ENCODE data around the gene HSD17B3. TPM values are rescaled to one million over a fixed set of nuclear protein-coding genes. Genes with fewer than 3 reads are reported as not detected.

HSD17B3 gene
- total RNA-seq, 1 experiment from 2014 or later = not detected

DNA sequence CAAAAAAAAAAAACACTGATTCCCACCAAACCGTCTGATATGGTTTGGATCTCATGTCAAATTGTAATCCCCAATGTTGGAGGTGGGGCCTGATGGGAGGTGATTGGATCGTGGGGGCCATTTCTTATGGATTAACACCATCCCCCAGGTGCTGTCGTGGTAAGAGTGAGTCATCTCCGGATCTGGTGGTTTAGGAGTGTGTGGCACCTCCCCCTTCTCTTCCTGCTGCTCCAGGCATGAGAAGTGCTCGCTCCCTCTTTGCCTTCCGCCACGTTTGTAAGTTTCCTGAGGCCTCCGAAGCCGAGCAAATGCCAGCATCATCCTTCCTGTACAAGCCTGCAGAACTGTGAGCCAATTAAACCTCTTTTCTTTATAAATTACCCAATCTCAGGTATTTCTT lies 45.2 kb downstream of the HSD17B3 start:
- Histone ChIP-seq H3K4me1 (ENCODE audit: low read length) (peaks cover 8% of the 10 kb centered on the region), H3K4me3 (ENCODE audit: low read length) (no peak overlapping the region), H4K20me1 (ENCODE audit: insufficient read depth, low read depth, low read length) (no peaks in the 10 kb centered on the region), H3K9me3 (ENCODE audit: low read length) (no peaks in the 10 kb centered on the region), H2AFZ (ENCODE audit: low read length) (no peak overlapping the region), H3K36me3 (ENCODE audit: insufficient read depth, low read length) (no peaks in the 10 kb centered on the region), H3K27ac (ENCODE audit: low read length) (no peak overlapping the region), H3K79me2 (ENCODE audit: low read length) (no peaks in the 10 kb centered on the region), H3K4me2 (ENCODE audit: low read depth, low read length, poor library complexity, severe bottlenecking) (no peak overlapping the region), H3K9ac (ENCODE audit: low read length) (no peak overlapping the region), H3K27me3 (ENCODE audit: low read length) (no peaks in the 10 kb centered on the region), H3K9me2 (replicated peaks; ENCODE audit: insufficient read depth, low read length) (no peaks in the 10 kb centered on the region)
- DNase-seq = no peak

DNA sequence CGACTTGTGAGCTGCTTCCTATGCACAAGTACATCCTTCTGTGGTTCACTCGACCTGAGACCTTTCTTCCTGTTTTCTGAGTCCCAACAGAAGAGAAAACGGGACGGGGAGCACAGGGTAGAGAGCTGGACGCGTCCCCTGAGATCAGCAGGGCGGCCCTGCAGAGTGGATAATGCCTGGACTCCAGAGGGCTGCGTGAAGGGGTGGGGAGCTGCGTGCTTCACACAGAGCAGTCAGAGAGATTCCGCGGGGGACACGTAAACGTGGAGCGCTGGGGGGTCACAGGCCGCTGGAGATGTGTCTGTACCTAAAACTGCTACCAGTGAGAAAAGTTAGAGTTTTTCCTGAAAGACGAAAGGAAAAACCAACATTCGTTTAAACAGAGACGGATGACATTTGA lies 46.3 kb downstream of the HSD17B3 start:
- H3K9me3 ChIP-seq (ENCODE audit: low read length) = no peaks in the 10 kb centered on the region
- no peak overlapping the region for H3K9ac ChIP-seq (ENCODE audit: low read length)
- no peaks in the 10 kb centered on the region for H4K20me1 ChIP-seq (ENCODE audit: insufficient read depth, low read depth, low read length)
- no peak for DNase-seq
- H3K79me2 ChIP-seq (ENCODE audit: low read length) = no peaks in the 10 kb centered on the region
- H3K27ac ChIP-seq (ENCODE audit: low read length) = no peak overlapping the region
- H3K4me2 ChIP-seq (ENCODE audit: low read depth, low read length, poor library complexity, severe bottlenecking) = no peak overlapping the region
- no peak overlapping the region for H3K4me3 ChIP-seq (ENCODE audit: low read length)
- H3K36me3 ChIP-seq (ENCODE audit: insufficient read depth, low read length) = no peaks in the 10 kb centered on the region
- H3K4me1 ChIP-seq (ENCODE audit: low read length) = peaks cover 8% of the 10 kb centered on the region
- no peak overlapping the region for H2AFZ ChIP-seq (ENCODE audit: low read length)
- H3K27me3 ChIP-seq (ENCODE audit: low read length) = no peaks in the 10 kb centered on the region
- H3K9me2 ChIP-seq (replicated peaks; ENCODE audit: insufficient read depth, low read length) = no peaks in the 10 kb centered on the region

GRCh38 chr9:96253059-96253696 lies 48.8 kb downstream of the HSD17B3 start:
- Histone ChIP-seq H3K9ac (ENCODE audit: low read length) (no peak overlapping the region), H3K27me3 (ENCODE audit: low read length) (no peaks in the 10 kb centered on the region), H3K4me2 (ENCODE audit: low read depth, low read length, poor library complexity, severe bottlenecking) (peak overlapping the region; percentile 30), H3K4me1 (ENCODE audit: low read length) (peaks cover 8% of the 10 kb centered on the region), H3K9me3 (ENCODE audit: low read length) (no peaks in the 10 kb centered on the region), H2AFZ (ENCODE audit: low read length) (no peak overlapping the region), H3K36me3 (ENCODE audit: insufficient read depth, low read length) (no peaks in the 10 kb centered on the region), H4K20me1 (ENCODE audit: insufficient read depth, low read depth, low read length) (no peaks in the 10 kb centered on the region), H3K4me3 (ENCODE audit: low read length) (no peak overlapping the region), H3K9me2 (replicated peaks; ENCODE audit: insufficient read depth, low read length) (no peaks in the 10 kb centered on the region), H3K79me2 (ENCODE audit: low read length) (no peaks in the 10 kb centered on the region), H3K27ac (ENCODE audit: low read length) (no peak overlapping the region)
- DNase-seq = peak; percentile 63

DNA sequence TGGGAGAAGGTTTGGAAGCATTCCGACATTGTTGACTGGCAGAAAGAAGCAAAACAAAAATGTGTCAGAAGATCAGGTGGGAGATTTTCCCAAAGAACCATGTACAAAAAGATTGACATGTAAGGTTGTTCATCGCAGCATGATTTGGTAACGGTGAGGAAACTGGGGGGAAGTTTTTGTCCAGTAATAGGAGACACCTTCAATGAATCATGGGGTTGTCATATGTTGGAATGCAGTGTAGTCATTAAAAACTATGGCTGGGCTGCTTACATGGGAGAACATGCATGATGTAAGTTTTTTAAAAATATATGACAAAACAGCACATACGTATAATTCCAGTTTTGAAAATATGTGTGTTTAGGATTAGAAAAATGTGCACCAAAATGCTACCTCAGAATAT lies 50.5 kb downstream of the HSD17B3 start:
- no peak for DNase-seq
- Histone ChIP-seq H3K27me3 (ENCODE audit: low read length) (no peaks in the 10 kb centered on the region), H3K27ac (ENCODE audit: low read length) (no peak overlapping the region), H3K4me1 (ENCODE audit: low read length) (peaks cover 8% of the 10 kb centered on the region), H3K9ac (ENCODE audit: low read length) (no peak overlapping the region), H4K20me1 (ENCODE audit: insufficient read depth, low read depth, low read length) (no peaks in the 10 kb centered on the region), H3K4me3 (ENCODE audit: low read length) (no peak overlapping the region), H3K4me2 (ENCODE audit: low read depth, low read length, poor library complexity, severe bottlenecking) (no peak overlapping the region), H3K9me3 (ENCODE audit: low read length) (no peaks in the 10 kb centered on the region), H2AFZ (ENCODE audit: low read length) (no peak overlapping the region), H3K36me3 (ENCODE audit: insufficient read depth, low read length) (no peaks in the 10 kb centered on the region), H3K79me2 (ENCODE audit: low read length) (no peaks in the 10 kb centered on the region), H3K9me2 (replicated peaks; ENCODE audit: insufficient read depth, low read length) (no peaks in the 10 kb centered on the region)

DNA sequence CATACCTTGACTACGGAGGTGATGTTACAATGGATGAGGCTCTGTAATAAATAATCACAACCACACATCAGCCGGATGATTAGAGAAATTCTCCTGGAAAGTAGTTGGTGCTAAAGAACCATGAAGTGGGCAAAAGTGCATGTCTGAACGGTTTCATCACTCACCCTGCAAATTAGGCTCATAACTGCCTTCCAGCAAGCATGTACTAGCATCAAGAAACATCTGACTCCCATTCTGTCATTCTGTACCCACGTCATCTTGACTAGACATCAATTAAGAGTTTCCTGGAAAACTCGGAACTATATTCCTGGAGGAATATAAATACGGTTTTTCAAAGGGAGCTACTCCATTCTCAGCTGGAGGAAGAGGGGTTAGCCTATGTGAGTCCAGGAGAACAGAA lies 52.2 kb downstream of the HSD17B3 start:
- DNase-seq = no peak
- Histone ChIP-seq H2AFZ (ENCODE audit: low read length) (no peak overlapping the region), H3K79me2 (ENCODE audit: low read length) (no peaks in the 10 kb centered on the region), H3K27me3 (ENCODE audit: low read length) (no peaks in the 10 kb centered on the region), H4K20me1 (ENCODE audit: insufficient read depth, low read depth, low read length) (no peaks in the 10 kb centered on the region), H3K9me2 (replicated peaks; ENCODE audit: insufficient read depth, low read length) (no peaks in the 10 kb centered on the region), H3K4me3 (ENCODE audit: low read length) (no peak overlapping the region), H3K27ac (ENCODE audit: low read length) (no peak overlapping the region), H3K36me3 (ENCODE audit: insufficient read depth, low read length) (no peaks in the 10 kb centered on the region), H3K4me2 (ENCODE audit: low read depth, low read length, poor library complexity, severe bottlenecking) (no peak overlapping the region), H3K9me3 (ENCODE audit: low read length) (no peaks in the 10 kb centered on the region), H3K4me1 (ENCODE audit: low read length) (peaks cover 8% of the 10 kb centered on the region), H3K9ac (ENCODE audit: low read length) (no peak overlapping the region)

DNA sequence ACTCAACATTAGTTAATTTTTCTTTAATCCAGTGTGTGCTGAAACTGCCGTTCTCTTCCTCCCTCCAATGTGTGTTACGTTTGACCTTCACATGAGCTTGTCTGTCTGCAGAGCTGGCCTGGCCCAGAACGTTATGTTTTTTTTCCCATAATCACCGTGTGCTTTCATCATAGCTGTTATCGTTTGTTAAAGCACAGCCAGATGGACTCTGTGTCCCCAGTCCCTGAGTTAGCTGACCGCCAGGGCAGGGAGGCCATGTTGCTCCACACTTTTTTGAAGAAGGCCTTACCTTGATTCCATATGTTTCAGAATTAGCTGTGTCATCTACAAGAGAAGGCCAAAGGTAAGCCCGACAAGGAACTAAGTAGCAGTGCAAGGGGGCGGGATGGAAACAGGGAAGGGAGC lies 55.7 kb downstream of the HSD17B3 start:
- Histone ChIP-seq H3K9ac (ENCODE audit: low read length) (no peak overlapping the region), H3K79me2 (ENCODE audit: low read length) (no peaks in the 10 kb centered on the region), H4K20me1 (ENCODE audit: insufficient read depth, low read depth, low read length) (no peaks in the 10 kb centered on the region), H2AFZ (ENCODE audit: low read length) (no peak overlapping the region), H3K27ac (ENCODE audit: low read length) (no peak overlapping the region), H3K9me2 (replicated peaks; ENCODE audit: insufficient read depth, low read length) (no peaks in the 10 kb centered on the region), H3K36me3 (ENCODE audit: insufficient read depth, low read length) (no peaks in the 10 kb centered on the region), H3K4me3 (ENCODE audit: low read length) (no peak overlapping the region), H3K4me1 (ENCODE audit: low read length) (peaks cover 8% of the 10 kb centered on the region), H3K27me3 (ENCODE audit: low read length) (no peaks in the 10 kb centered on the region), H3K9me3 (ENCODE audit: low read length) (no peaks in the 10 kb centered on the region), H3K4me2 (ENCODE audit: low read depth, low read length, poor library complexity, severe bottlenecking) (no peak overlapping the region)
- no peak for DNase-seq

GRCh38 chr9:96245399-96245798 lies 56.6 kb downstream of the HSD17B3 start:
- Histone ChIP-seq H3K4me2 (ENCODE audit: low read depth, low read length, poor library complexity, severe bottlenecking) (no peak overlapping the region), H3K79me2 (ENCODE audit: low read length) (no peaks in the 10 kb centered on the region), H3K4me3 (ENCODE audit: low read length) (no peak overlapping the region), H3K9me2 (replicated peaks; ENCODE audit: insufficient read depth, low read length) (no peaks in the 10 kb centered on the region), H4K20me1 (ENCODE audit: insufficient read depth, low read depth, low read length) (no peaks in the 10 kb centered on the region), H3K27me3 (ENCODE audit: low read length) (no peaks in the 10 kb centered on the region), H3K27ac (ENCODE audit: low read length) (no peak overlapping the region), H3K9ac (ENCODE audit: low read length) (no peak overlapping the region), H2AFZ (ENCODE audit: low read length) (no peak overlapping the region), H3K4me1 (ENCODE audit: low read length) (peaks cover 8% of the 10 kb centered on the region), H3K36me3 (ENCODE audit: insufficient read depth, low read length) (no peaks in the 10 kb centered on the region), H3K9me3 (ENCODE audit: low read length) (no peaks in the 10 kb centered on the region)
- peak; percentile 70 for DNase-seq

- Histone ChIP-seq H3K4me1 (ENCODE audit: low read length) (peaks cover 8% of the 10 kb centered on the region), H3K4me3 (ENCODE audit: low read length) (no peak overlapping the region), H3K9me3 (ENCODE audit: low read length) (no peaks in the 10 kb centered on the region), H3K79me2 (ENCODE audit: low read length) (no peaks in the 10 kb centered on the region), H3K9me2 (replicated peaks; ENCODE audit: insufficient read depth, low read length) (no peaks in the 10 kb centered on the region), H3K4me2 (ENCODE audit: low read depth, low read length, poor library complexity, severe bottlenecking) (no peak overlapping the region), H3K27me3 (ENCODE audit: low read length) (no peaks in the 10 kb centered on the region), H2AFZ (ENCODE audit: low read length) (no peak overlapping the region), H4K20me1 (ENCODE audit: insufficient read depth, low read depth, low read length) (no peaks in the 10 kb centered on the region), H3K27ac (ENCODE audit: low read length) (no peak overlapping the region), H3K9ac (ENCODE audit: low read length) (no peak overlapping the region), H3K36me3 (ENCODE audit: insufficient read depth, low read length) (no peaks in the 10 kb centered on the region)
- no peak for DNase-seq
Observed at GRCh38 chr9:96243778-96244177, 58.2 kb downstream of the HSD17B3 start.
